Osteocyte (in vitro differentiated cells): ENCODE measurements around the gene CCM2. TPM values are rescaled to one million over a fixed set of nuclear protein-coding genes. Genes with fewer than 3 reads are reported as not detected.

Experiments
- DNase-seq: peaks from one replicate; pipeline ENCODE4 v3.0.0; 2021; ENCODE audit warnings: mixed read lengths; ENCODE audit not compliant: unreplicated experiment; ENCODE audit errors: extremely low spot score
- H3K27ac Mint-ChIP-seq: one replicate; pipeline ENCODE4 v1.8.0; 2021; ENCODE audit warnings: mild to moderate bottlenecking, mixed read lengths; ENCODE audit not compliant: unreplicated experiment
- H3K27me3 Mint-ChIP-seq: one replicate; pipeline ENCODE4 v1.8.0; 2021; ENCODE audit warnings: mixed read lengths; ENCODE audit not compliant: unreplicated experiment
- H3K36me3 Mint-ChIP-seq: one replicate; pipeline ENCODE4 v1.8.0; 2021; ENCODE audit warnings: mixed read lengths; ENCODE audit not compliant: unreplicated experiment
- H3K4me1 Mint-ChIP-seq: one replicate; pipeline ENCODE4 v1.8.0; 2021; ENCODE audit warnings: mixed read lengths; ENCODE audit not compliant: unreplicated experiment
- H3K4me3 Mint-ChIP-seq: one replicate; pipeline ENCODE4 v1.8.0; 2021; ENCODE audit warnings: mild to moderate bottlenecking, moderate library complexity, mixed read lengths; ENCODE audit not compliant: unreplicated experiment
- H3K9me3 Mint-ChIP-seq: one replicate; pipeline ENCODE4 v1.8.0; 2021; ENCODE audit warnings: mixed read lengths; ENCODE audit not compliant: unreplicated experiment
- CTCF ChIP-seq: fragments of 200-600 bp; sonication (generic); IDR thresholded peaks from 2 replicates; pipeline ENCODE4 v1.5.0; 2021; ENCODE audit warnings: antibody characterized with exemption, mild to moderate bottlenecking, moderate library complexity
- total RNA-seq: library from RNA; stranded (reverse); gene quantifications from 2 replicates; pipeline ENCODE4 v1.2.1, GENCODE V29; 2021

CCM2 gene
- total RNA-seq, 1 donor from 2014 or later, result 42.3 TPM

GRCh38 chr7:45119550-45119949 is 119.5 kb downstream of the CCM2 start:
- DNase-seq, result no peak
- no peaks in the 10 kb centered on the region for H3K4me1 Mint-ChIP-seq
- H3K4me3 Mint-ChIP-seq, result no peak overlapping the region
- TF ChIP-seq CTCF, result no peak
- H3K9me3 Mint-ChIP-seq, result no peaks in the 10 kb centered on the region
- peaks cover 18% of the 10 kb centered on the region for H3K27me3 Mint-ChIP-seq
- H3K36me3 Mint-ChIP-seq, result no peaks in the 10 kb centered on the region
- H3K27ac Mint-ChIP-seq, result no peak overlapping the region

- no peak overlapping the region for H3K4me3 Mint-ChIP-seq
- no peak for TF ChIP-seq CTCF
- no peaks in the 10 kb centered on the region for H3K4me1 Mint-ChIP-seq
- H3K27ac Mint-ChIP-seq, result no peak overlapping the region
- H3K27me3 Mint-ChIP-seq, result peaks cover 3% of the 10 kb centered on the region
- H3K36me3 Mint-ChIP-seq, result no peaks in the 10 kb centered on the region
- H3K9me3 Mint-ChIP-seq, result no peaks in the 10 kb centered on the region
- no peak for DNase-seq
Measured at GRCh38 chr7:45122975-45123860, 123.2 kb downstream of the CCM2 start.

- H3K9me3 Mint-ChIP-seq, result no peaks in the 10 kb centered on the region
- H3K27ac Mint-ChIP-seq, result no peak overlapping the region
- no peak for DNase-seq
- no peaks in the 10 kb centered on the region for H3K36me3 Mint-ChIP-seq
- no peaks in the 10 kb centered on the region for H3K4me1 Mint-ChIP-seq
- H3K4me3 Mint-ChIP-seq, result no peak overlapping the region
- no peak for TF ChIP-seq CTCF
- H3K27me3 Mint-ChIP-seq, result peaks cover 3% of the 10 kb centered on the region
Measured at GRCh38 chr7:45123913-45124710, 124.1 kb downstream of the CCM2 start.

GRCh38 chr7:45125193-45125904 is 125.3 kb downstream of the CCM2 start:
- Mint-ChIP-seq H3K9me3 (no peaks in the 10 kb centered on the region), H3K27me3 (peaks cover 3% of the 10 kb centered on the region), H3K27ac (no peak overlapping the region), H3K4me3 (no peak overlapping the region), H3K36me3 (no peaks in the 10 kb centered on the region), H3K4me1 (no peaks in the 10 kb centered on the region)
- no peak for TF ChIP-seq CTCF
- DNase-seq, result no peak

Other genes starting within 250 kb of the CCM2 start
- 1,265 and 1,344 TPM in 2 replicates for gene PPIA, start 203.5 kb upstream of the CCM2 start, total RNA-seq
- 165 and 169 TPM in 2 replicates for gene H2AZ2, start 152.1 kb upstream of the CCM2 start, total RNA-seq
- gene PURB, start 114.7 kb upstream of the CCM2 start, total RNA-seq, result 20.0 and 20.7 TPM in 2 replicates
- gene MYO1G, start 21.2 kb upstream of the CCM2 start, total RNA-seq, result 0.05 TPM in 1 of 2 replicates, not detected in the other
- gene NACAD, start 88.8 kb downstream of the CCM2 start, total RNA-seq, result 9.6 and 10.5 TPM in 2 replicates
- 54.9 and 60.0 TPM in 2 replicates for gene TBRG4, start 111.5 kb downstream of the CCM2 start, total RNA-seq
- gene RAMP3, start 157.6 kb downstream of the CCM2 start, total RNA-seq, result not detected in 2 replicates